ENCODE data around the gene IL1RL2. TPM values are rescaled to one million over a fixed set of nuclear protein-coding genes. Genes with fewer than 3 reads are reported as not detected.

Gene IL1RL2
- total and polyA plus RNA-seq, 2 of the 8 experiments (the other 6 are each of a cell fraction or from before 2014, with no cell fraction given), result not detected

DNA sequence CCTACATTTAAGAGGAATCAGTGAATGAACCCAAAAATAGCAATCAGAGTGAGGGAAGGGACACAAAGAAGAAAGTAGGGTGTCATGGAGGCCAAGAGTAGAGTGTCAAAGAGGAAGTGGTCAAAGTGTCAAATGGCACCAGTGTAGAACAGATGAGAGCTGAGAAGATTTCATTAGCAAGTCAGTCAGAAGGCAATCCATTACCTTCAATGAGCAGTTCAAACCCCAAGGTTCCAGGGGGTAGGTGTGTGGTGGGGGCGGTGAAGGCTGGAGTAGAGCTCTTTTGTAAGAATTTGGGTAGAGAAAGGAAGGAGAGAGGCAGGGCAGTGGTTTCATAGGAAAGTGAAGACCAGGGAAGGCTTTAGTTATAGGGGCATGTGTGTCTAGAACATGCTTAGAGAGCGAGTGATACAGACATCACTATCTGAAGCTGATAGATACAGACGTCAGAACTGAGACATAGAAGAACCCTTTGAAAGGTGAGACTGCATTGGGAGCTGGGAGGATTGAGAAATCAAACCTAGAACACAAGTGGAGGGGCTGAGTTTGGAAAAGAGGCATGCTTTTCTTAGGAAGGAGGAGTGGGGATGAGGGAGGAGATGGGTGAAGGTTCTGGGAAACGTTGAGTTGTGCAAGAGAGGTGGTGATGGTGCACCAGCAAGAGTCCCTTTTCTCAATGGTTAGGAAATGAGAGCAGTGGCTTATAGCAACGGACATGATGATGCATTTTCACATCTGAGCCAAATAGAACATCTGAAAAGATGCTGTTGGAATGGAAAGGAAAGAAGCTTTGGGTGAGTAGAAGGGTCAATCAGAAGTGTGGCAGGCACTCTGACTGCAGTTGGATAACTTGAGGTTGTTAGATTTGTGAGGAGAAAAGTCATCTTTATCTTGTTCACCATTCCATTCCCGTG, 75.7 kb downstream of the IL1RL2 start:
- Histone ChIP-seq H3K79me2 (ENCODE audit: control insufficient read depth in 1 of 2, insufficient read depth in 2 of 2, low read length in 2 of 2) (no peaks in the 10 kb centered on the region), H3K23me2 (ENCODE audit: low read depth, low read length) (no peaks in the 10 kb centered on the region; the same call in 1 of the 2 replicates), H3K36me3 (ENCODE audit: control insufficient read depth in 2 of 4, insufficient read depth in 4 of 4, low read length in 3 of 4) (no peaks in the 10 kb centered on the region), H3K4me2 (ENCODE audit: insufficient read depth in 1 of 2, low read depth in 2 of 2, low read length in 2 of 2) (no peak overlapping the region), H2BK5ac (ENCODE audit: low read depth, low read length) (no peak overlapping the region), H3K9me3 (ENCODE audit: insufficient read depth in 2 of 2, low read depth in 1 of 2, low read length in 1 of 2) (no peaks in the 10 kb centered on the region), H3K79me1 (ENCODE audit: low read depth, low read length) (no peaks in the 10 kb centered on the region), H2BK120ac (replicated peaks; ENCODE audit: low read depth, low read length) (no peak overlapping the region), H4K8ac (ENCODE audit: extremely low read depth, insufficient read depth, low read length) (no peak overlapping the region), H3K4me1 (replicated peaks in 1 of 4; ENCODE audit: control insufficient read depth in 3 of 4, insufficient read depth in 4 of 4, low read length in 3 of 4) (no peaks in the 10 kb centered on the region; a peak in 1 of 7 replicates), H4K20me1 (replicated peaks in 1 of 2; ENCODE audit: control insufficient read depth in 1 of 2, insufficient read depth in 2 of 2, low read length in 2 of 2) (no peaks in the 10 kb centered on the region), H3K23ac (ENCODE audit: insufficient read length) (no peak overlapping the region), H2BK15ac (ENCODE audit: low read length) (no peak overlapping the region), H3K4ac (replicated peaks; ENCODE audit: insufficient read length, low read depth, low read length) (no peak overlapping the region), H3K27ac (ENCODE audit: low read depth, low read length) (no peak overlapping the region), H2AFZ (ENCODE audit: low read length) (no peak overlapping the region), H3K18ac (ENCODE audit: extremely low read depth, low read length) (no peak overlapping the region), H4K91ac (replicated peaks; ENCODE audit: insufficient read length, low read length) (no peak overlapping the region), H2AK5ac (ENCODE audit: low read depth, low read length) (no peak overlapping the region), H3K14ac (ENCODE audit: insufficient read length) (no peak overlapping the region), H2BK20ac (ENCODE audit: low read length) (no peak overlapping the region), H4K5ac (ENCODE audit: insufficient read length, low read depth, low read length) (no peak overlapping the region), H3K4me3 (ENCODE audit: extremely low read depth in 1 of 4, insufficient read depth in 2 of 4, low read depth in 3 of 4, low read length in 4 of 4) (no peak overlapping the region), H3K27me3 (replicated peaks in 1 of 4; ENCODE audit: control insufficient read depth in 3 of 4, extremely low read depth in 1 of 4, insufficient read depth in 3 of 4, low read length in 3 of 4) (no peaks in the 10 kb centered on the region), H2BK12ac (ENCODE audit: low read depth, low read length) (no peak overlapping the region), H3K56ac (replicated peaks; ENCODE audit: insufficient read length, low read depth, low read length) (no peak overlapping the region), H3K9ac (replicated peaks in 1 of 4; ENCODE audit: extremely low read depth in 1 of 4, low read depth in 3 of 4, low read length in 3 of 4) (no peak overlapping the region)
- TF ChIP-seq SIN3A (conservative IDR thresholded peaks at IDR 0.05 in 1 of 2, IDR thresholded peaks at IDR 0.05 in 1 of 2; ENCODE audit: low read depth in 1 of 2, low read length in 2 of 2) (no peak), RFX5 (IDR thresholded peaks at IDR 0.05; ENCODE audit: borderline replicate concordance, low read depth, low read length) (no peak), CTBP2 (IDR thresholded peaks at IDR 0.05; ENCODE audit: borderline replicate concordance, insufficient read depth, insufficient read length, low read length) (no peak), SIRT6 (IDR thresholded peaks at IDR 0.05; ENCODE audit: low read length) (no peak), EZH2 (IDR thresholded peaks at IDR 0.05; ENCODE audit: low read depth, low read length, severe bottlenecking) (no peak), CBX5 (IDR thresholded peaks at IDR 0.05; ENCODE audit: low read depth, low read length) (no peak), TEAD4 (IDR thresholded peaks at IDR 0.05; ENCODE audit: low read depth, low read length) (no peak), SP1 (IDR thresholded peaks at IDR 0.05; ENCODE audit: low read depth, low read length) (no peak), SUZ12 (IDR thresholded peaks at IDR 0.05; ENCODE audit: low read length) (no peak)
- POLR2A ChIA-PET (ENCODE audit: partially characterized antibody), result no interaction called here
- CTCF ChIA-PET (ENCODE audit: partially characterized antibody), result interaction anchor here (0.9 to 1.2 kb wide), 4 partner anchors 11 to 181 kb away, joined by 3 to 4 read pairs (median 4); no protein-coding TSS in a partner anchor
- FAIRE-seq, result no peak
- DNase-seq (ENCODE audit: low read depth in 1 of 2, low spot score in 2 of 2), result no peak
- 85% methylated on average over 6 of the region's 6 CpGs; no CpG with 5 or more reads in 1 of the 2 experiments for WGBS, 2 experiments (ENCODE audit: extremely low coverage in 1 of 2, insufficient coverage in 1 of 2, insufficient read length in 1 of 2, insufficient replicate concordance in 2 of 2, low coverage in 1 of 2, low lambda C conversion rate in 2 of 2, missing lambda C conversion rate in 1 of 2)
